ENCODE results near the gene NANOS1. TPM values are rescaled to one million over a fixed set of nuclear protein-coding genes. Genes with fewer than 3 reads are reported as not detected.
A peak's percentile ranks its signal among the peaks of the same experiment; 100 is the strongest.

NANOS1 gene
- total and polyA plus RNA-seq, 9 of the 15 experiments (the other 6 are each of a cell fraction or from before 2014, with no cell fraction given), result 0.14 to 1.6 (median 0.83) TPM; not detected in 1

DNA sequence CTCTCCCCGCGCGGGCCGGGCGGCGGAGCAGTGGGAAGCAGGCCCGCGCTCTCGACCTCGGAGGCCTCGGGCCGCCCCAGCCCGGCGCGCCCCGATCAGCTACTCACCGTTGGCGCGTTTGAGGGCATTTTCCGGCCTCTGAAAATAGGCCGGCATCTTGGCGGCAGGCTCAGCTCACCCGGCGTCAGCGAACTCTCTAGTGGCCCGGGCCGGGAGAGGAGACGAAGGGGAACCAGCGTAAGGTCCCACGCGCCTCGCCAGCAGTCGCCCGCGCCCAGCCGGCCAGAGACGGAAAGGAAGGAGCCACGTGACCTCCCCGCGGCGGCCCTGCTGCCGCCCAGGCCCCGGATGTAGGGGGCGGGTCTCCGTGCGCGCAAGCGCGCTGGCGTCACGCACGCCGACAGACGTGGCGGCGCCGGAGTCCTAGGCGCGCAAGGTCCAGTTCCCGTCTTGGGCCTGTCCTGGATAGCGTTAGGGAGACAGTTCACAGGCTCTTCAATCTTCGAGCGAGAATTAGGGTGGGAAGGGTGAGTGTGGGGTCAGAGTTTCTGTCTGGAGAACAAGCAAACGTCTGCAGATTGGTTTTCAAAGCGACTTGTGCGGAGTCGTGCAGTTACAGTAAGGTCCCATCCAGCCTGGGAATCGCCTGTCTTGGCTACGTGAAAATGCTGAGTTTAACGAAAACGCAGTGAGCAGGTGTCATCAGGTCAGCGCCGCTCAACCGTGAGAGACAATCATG lies 51.2 kb downstream of the NANOS1 start, which contains the start of gene EIF3A (continued):
- TF ChIP-seq ZNF41 (CRISPR knock-in tag; conservative IDR thresholded peaks at IDR 0.05) (0 out of 2 replicates have a peak, but pooled peaks have one; percentile 20), ZNF589 (CRISPR knock-in tag; IDR thresholded peaks at IDR 0.05; ENCODE audit: low read depth) (no peak), RAD21 (CRISPR knock-in tag; conservative IDR thresholded peaks at IDR 0.05 in 1 of 2, IDR thresholded peaks at IDR 0.05 in 1 of 2) (0 out of 4 replicates have a peak, but pooled peaks of 1 of the 2 experiments have one; percentile 2), NFIC (IDR thresholded peaks at IDR 0.05) (peak; percentile 75), ARID1B (IDR thresholded peaks at IDR 0.05) (0 out of 2 replicates have a peak, but pooled peaks have one; percentile 38), POLR2A (conservative IDR thresholded peaks at IDR 0.05) (peak; percentile 92), CBX1 (IDR thresholded peaks at IDR 0.05; ENCODE audit: low read depth) (peak; percentile 52; the same call in 1 of the 2 replicates), RBBP5 (IDR thresholded peaks at IDR 0.05; ENCODE audit: borderline replicate concordance, insufficient read depth, low read length, poor library complexity, severe bottlenecking) (no peak), POLR2B (IDR thresholded peaks at IDR 0.05; ENCODE audit: low read depth, partially characterized antibody) (peak; percentile 97), ZFX (CRISPR knock-in tag; IDR thresholded peaks at IDR 0.05) (peak; percentile 92), SAP30 (IDR thresholded peaks at IDR 0.05; ENCODE audit: borderline replicate concordance, insufficient read depth, low read depth, low read length, poor library complexity, severe bottlenecking) (peak; percentile 73), ZNF785 (CRISPR knock-in tag; IDR thresholded peaks at IDR 0.05) (no peak), MAFF (IDR thresholded peaks at IDR 0.05; ENCODE audit: low read length) (peak; percentile 35; the same call in 1 of the 2 replicates), NR1H2 (CRISPR knock-in tag; IDR thresholded peaks at IDR 0.05) (0 out of 2 replicates have a peak, but pooled peaks have one; percentile 70)
- TF ChIP-seq, protein P1, sequence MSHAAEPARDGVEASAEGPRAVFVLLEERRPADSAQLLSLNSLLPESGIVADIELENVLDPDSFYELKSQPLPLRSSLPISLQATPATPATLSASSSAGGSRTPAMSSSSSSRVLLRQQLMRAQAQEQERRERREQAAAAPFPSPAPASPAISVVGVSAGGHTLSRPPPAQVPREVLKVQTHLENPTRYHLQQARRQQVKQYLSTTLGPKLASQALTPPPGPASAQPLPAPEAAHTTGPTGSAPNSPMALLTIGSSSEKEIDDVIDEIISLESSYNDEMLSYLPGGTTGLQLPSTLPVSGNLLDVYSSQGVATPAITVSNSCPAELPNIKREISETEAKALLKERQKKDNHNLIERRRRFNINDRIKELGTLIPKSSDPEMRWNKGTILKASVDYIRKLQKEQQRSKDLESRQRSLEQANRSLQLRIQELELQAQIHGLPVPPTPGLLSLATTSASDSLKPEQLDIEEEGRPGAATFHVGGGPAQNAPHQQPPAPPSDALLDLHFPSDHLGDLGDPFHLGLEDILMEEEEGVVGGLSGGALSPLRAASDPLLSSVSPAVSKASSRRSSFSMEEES (CRISPR knock-in tag; IDR thresholded peaks at IDR 0.05), result peak; percentile 98
- TF ChIP-seq, protein P2, sequence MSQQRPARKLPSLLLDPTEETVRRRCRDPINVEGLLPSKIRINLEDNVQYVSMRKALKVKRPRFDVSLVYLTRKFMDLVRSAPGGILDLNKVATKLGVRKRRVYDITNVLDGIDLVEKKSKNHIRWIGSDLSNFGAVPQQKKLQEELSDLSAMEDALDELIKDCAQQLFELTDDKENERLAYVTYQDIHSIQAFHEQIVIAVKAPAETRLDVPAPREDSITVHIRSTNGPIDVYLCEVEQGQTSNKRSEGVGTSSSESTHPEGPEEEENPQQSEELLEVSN (IDR thresholded peaks at IDR 0.05; ENCODE audit: borderline replicate concordance in 1 of 2, extremely low read depth in 1 of 2, insufficient read depth in 1 of 2, insufficient read length in 1 of 2, low read depth in 1 of 2, low read length in 1 of 2, poor library complexity in 1 of 2, severe bottlenecking in 1 of 2), result peak; percentile 87 to 88
- TF ChIP-seq, protein P3, sequence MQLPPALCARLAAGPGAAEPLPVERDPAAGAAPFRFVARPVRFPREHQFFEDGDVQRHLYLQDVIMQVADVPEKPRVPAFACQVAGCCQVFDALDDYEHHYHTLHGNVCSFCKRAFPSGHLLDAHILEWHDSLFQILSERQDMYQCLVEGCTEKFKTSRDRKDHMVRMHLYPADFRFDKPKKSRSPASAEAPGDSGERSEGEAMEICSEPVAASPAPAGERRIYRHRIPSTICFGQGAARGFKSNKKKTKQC (CRISPR knock-in tag; IDR thresholded peaks at IDR 0.05), result no peak
- TF ChIP-seq, protein P4, sequence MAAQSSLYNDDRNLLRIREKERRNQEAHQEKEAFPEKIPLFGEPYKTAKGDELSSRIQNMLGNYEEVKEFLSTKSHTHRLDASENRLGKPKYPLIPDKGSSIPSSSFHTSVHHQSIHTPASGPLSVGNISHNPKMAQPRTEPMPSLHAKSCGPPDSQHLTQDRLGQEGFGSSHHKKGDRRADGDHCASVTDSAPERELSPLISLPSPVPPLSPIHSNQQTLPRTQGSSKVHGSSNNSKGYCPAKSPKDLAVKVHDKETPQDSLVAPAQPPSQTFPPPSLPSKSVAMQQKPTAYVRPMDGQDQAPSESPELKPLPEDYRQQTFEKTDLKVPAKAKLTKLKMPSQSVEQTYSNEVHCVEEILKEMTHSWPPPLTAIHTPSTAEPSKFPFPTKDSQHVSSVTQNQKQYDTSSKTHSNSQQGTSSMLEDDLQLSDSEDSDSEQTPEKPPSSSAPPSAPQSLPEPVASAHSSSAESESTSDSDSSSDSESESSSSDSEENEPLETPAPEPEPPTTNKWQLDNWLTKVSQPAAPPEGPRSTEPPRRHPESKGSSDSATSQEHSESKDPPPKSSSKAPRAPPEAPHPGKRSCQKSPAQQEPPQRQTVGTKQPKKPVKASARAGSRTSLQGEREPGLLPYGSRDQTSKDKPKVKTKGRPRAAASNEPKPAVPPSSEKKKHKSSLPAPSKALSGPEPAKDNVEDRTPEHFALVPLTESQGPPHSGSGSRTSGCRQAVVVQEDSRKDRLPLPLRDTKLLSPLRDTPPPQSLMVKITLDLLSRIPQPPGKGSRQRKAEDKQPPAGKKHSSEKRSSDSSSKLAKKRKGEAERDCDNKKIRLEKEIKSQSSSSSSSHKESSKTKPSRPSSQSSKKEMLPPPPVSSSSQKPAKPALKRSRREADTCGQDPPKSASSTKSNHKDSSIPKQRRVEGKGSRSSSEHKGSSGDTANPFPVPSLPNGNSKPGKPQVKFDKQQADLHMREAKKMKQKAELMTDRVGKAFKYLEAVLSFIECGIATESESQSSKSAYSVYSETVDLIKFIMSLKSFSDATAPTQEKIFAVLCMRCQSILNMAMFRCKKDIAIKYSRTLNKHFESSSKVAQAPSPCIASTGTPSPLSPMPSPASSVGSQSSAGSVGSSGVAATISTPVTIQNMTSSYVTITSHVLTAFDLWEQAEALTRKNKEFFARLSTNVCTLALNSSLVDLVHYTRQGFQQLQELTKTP (IDR thresholded peaks at IDR 0.05; ENCODE audit: low read depth in 1 of 2, partially characterized antibody in 2 of 2), result peak in 1 of 2 experiments; percentile 55
